Measurements from ENCODE around the gene TRIM58. TPM values are rescaled to one million over a fixed set of nuclear protein-coding genes. Genes with fewer than 3 reads are reported as not detected.

TRIM58 gene
- 0.61 TPM in 2 replicates for total RNA-seq

GRCh38 chr1:247857069-247857984 is at the start of gene TRIM58:
Gene TRIM58, plus strand, starts transcription at chr1:247857187. Its CDS starts 60 bp downstream, at chr1:247857247.
- intact Hi-C loops (cut with micrococcal nuclease), result loop anchor here (1.0 to 2.0 kb wide), 2 partner anchors 79 to 176 kb away; no protein-coding TSS in a partner anchor

DNA sequence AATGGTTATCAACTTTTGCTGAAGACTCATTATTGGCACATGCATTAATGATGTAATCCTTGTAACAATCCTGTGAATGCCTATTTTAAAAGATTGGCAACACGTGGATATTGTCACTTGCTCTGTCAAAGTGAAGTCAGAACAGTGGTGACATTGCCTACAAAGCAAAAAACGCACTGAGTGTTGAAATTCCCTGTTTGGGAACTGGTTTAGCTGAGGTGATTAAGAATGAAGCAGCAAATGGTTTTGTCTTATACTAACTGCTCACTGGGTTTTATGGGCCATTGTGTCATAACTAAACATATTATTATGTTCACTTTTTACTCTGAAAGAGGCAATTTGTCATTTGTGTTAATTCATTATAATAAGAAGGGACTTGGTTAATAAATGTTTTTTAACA is 44.4 kb upstream of the TRIM58 start:
- intact Hi-C loops (cut with micrococcal nuclease), result no loop called here

GRCh38 chr1:247822060-247822459 is 34.9 kb upstream of the TRIM58 start:
- intact Hi-C loops (cut with micrococcal nuclease), result no loop called here

DNA sequence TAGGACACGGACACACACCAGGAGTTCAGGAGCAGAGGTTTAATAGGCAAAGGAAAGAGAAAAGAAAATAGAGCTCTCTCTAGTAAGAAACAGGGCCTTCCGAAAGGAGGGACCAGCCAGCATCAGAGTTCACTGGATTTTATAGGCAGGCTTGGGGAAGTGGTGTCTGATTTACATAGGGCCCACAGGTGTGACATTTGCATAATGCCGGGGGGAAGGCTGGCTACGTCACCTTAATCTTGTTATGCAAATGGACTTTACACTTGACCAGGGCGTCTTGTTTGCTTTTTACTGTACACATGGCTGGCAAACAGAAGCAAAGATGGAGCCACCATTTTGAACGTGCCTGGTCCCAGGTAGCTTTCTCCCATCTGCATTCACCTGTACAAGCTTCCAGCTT is 33.0 kb upstream of the TRIM58 start, which contains the start of gene OR14A16:
OR14A16 (minus strand) TSS at position 97 of the 400 bp plus-strand sequence. CDS start 8,390 bp downstream, outside the sequence.
- intact Hi-C loops (cut with micrococcal nuclease), result no loop called here

GRCh38 chr1:247825362-247825761 is 31.6 kb upstream of the TRIM58 start:
- intact Hi-C loops (cut with micrococcal nuclease), result no loop called here

- intact Hi-C loops (cut with micrococcal nuclease), result no loop called here
Measured at GRCh38 chr1:247829656-247830055, 27.3 kb upstream of the TRIM58 start.

GRCh38 chr1:247833601-247834000 is 23.4 kb upstream of the TRIM58 start:
- intact Hi-C loops (cut with micrococcal nuclease), result no loop called here

GRCh38 chr1:247840818-247841217 is 16.2 kb upstream of the TRIM58 start:
- intact Hi-C loops (cut with micrococcal nuclease), result no loop called here

GRCh38 chr1:247841796-247842195 is 15.2 kb upstream of the TRIM58 start, which contains the start of gene OR11L1:
Gene OR11L1, minus strand, starts transcription at chr1:247841896. Its CDS starts 0 bp downstream, at chr1:247841896.
- intact Hi-C loops (cut with micrococcal nuclease), result no loop called here

DNA sequence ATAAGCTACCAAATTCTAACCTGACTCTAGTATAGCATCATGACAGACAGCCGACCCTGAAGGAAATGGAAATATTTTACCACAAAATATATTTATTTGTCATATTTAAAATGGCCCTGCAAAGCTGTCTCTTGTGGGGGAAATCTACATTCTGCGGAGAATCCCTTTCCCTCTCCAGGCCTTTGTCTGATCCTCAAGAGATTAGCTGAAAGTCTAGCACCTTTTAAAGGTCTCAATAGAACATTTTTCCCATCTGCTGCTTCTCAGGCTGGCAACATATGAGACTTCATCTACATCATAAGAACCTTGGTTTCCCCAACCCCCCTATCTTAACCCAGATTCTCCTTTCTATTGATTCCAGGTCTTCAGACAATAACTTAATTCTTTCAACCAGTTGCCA is 13.6 kb upstream of the TRIM58 start:
- intact Hi-C loops (cut with micrococcal nuclease), result no loop called here

GRCh38 chr1:247845011-247845692 is 11.8 kb upstream of the TRIM58 start:
- intact Hi-C loops (cut with micrococcal nuclease), result no loop called here

DNA sequence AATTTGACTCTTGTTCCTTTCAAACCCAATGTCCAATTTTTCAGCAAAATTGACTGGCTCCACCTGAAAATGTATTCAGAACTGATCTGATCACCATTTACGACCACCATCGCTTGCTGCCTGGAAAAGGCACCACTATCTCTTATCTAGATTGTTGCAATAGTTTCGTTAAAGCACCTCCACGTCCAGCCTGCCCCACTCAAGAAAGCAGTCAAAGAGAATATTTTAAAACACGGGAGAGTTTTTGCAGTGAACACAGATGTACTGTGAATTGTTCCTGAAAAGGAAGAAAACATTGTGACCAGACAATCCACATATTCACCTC is 11.3 kb upstream of the TRIM58 start:
- intact Hi-C loops (cut with micrococcal nuclease), result no loop called here

DNA sequence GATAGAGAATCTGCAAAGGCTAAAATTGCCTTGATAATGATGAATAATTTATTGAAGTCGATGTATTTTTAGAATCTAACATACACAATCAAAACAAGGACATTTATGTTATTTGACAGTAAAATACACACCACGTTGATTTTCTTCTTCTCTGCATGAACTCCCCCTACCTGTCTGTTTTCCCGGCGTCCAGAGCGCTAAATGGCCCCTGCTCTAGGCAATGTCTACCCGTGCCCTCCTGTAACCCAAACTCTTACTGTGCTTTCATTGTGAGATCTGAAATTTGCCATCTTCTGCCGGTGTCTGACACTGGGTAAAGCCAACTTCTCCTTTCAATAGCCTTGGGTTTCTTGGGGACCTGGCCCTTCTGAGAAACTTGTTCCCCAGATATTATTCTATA is 8.6 kb upstream of the TRIM58 start:
- intact Hi-C loops (cut with micrococcal nuclease), result no loop called here

DNA sequence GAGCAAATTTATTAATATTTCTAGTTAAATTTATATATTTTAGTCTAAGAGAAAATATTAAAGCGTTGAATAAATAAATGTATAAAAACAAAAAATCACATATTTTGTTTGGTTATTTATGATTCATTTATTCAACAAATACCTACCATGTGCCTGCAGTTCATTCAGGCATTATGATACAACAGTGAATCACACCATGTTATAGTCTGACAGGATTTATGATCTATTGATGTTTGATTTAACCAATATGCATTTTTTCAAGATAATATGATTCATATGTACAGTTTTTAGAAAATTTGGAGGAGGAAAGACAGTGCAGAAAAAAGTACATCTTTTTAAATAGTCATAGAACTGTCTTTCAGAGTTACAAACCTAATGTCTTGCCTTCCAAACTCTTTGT is 7.4 kb upstream of the TRIM58 start:
- intact Hi-C loops (cut with micrococcal nuclease), result no loop called here

DNA sequence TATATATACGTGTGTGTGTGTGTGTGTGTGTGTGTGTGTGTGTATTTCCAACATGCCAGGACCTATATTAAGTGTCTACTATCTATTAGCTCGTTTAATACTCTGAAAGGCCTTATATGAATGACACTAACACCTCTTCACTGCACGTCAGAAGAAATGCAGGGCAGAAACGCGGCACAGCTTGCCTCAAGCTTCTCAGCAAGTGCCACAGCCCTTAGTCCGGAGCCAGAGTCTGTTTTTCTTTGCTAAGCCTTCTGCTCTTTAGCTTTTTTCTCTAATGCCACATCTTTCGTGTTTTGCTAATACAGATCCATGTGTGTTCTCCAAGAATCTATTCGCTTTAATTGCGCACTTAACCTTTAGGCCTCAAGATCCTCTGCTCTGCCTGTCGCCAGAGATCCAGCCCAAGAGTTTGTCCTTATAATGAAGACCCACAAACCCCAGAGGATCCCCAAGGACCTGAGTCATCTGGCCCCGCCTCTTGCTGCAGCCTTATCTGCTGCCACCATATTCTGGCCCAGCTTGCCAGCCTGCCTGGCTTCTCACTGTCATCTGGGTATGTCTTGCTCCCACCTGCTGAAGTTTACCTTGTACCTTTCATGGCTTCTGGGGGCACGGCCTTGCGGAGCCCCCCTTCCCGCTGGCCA is 2.0 kb upstream of the TRIM58 start:
- intact Hi-C loops (cut with micrococcal nuclease), result no loop called here

DNA sequence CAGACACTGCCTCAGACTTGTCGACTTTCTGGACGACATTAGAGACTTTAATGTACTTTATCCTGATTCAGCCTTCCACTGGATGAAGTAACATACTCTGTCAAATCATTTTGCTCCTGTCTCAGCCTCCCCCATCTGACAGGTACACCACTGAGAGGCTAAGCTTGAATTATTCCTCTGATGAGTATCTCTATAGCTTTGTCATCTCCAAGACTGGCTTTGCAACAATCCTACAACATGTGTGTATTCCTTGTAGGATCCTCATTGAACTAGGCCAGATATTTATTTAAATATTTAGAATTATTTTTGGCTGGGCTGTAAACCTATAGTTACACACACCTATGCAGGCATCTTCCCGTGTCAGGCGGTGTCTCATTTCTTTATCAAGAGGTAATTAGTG is 1.1 kb upstream of the TRIM58 start:
- intact Hi-C loops (cut with micrococcal nuclease), result loop anchor here (2.0 kb wide), 1 partner anchor 81 kb away; no protein-coding TSS in a partner anchor

DNA sequence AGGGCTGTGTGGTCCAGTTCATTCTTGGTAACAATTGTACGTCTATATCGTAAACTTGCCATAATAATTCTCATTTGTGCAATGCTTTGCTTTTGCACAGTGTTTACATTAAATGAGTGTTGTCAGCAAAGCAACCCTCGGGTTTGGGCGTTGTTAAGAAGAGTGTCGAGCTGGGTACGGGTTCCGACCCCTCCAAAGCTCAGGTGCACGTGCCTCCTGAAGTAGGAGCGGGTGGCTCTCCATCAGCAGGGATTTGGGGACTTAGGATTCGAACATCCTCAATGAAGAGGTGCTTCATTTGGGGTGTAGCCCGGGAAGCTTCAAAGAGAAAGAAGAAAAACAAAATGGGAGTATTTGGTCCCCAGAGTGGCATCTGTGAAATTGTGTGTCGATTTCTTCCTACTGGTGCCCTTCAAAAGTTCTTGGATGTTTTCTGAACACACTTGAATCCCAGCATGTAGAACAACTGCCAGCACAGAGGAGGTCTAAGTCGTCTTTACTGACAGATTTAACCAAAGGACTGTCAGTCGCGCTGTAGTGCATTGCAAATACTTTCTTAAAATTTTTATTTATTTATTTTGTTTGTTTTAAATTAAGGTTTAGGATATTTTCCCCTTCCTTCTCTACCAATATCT is 1.1 kb downstream of the TRIM58 start:
- intact Hi-C loops (cut with micrococcal nuclease), result loop anchor here (1.0 to 2.0 kb wide), 3 partner anchors 49 to 177 kb away; no protein-coding TSS in a partner anchor

- intact Hi-C loops (cut with micrococcal nuclease), result no loop called here
Measured at GRCh38 chr1:247862756-247863155, 5.8 kb downstream of the TRIM58 start.

DNA sequence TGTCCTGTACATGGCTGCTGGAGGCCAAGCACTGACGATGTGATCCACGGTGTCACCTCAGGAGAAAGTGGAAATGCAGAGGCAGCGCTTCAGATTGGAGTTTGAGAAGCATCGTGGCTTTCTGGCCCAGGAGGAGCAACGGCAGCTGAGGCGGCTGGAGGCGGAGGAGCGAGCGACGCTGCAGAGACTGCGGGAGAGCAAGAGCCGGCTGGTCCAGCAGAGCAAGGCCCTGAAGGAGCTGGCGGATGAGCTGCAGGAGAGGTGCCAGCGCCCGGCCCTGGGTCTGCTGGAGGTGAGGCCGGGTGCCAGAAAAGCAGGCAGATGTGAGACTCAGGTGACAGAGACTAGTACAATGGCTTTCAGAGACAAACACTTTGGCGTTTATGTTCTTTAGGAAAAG is 7.7 kb downstream of the TRIM58 start:
- intact Hi-C loops (cut with micrococcal nuclease), result no loop called here

GRCh38 chr1:247865416-247865815 is 8.4 kb downstream of the TRIM58 start:
- intact Hi-C loops (cut with micrococcal nuclease), result no loop called here

GRCh38 chr1:247883346-247883745 is 26.4 kb downstream of the TRIM58 start:
- intact Hi-C loops (cut with micrococcal nuclease), result no loop called here

All from T-helper 1 cell treated with Interleukin-12 subunit alpha and Interleukin-12 subunit beta and Interleukin-4 antibody, amounts not matched to agents 30 ng/mL and 1 ng/mL, for 36 hours (primary cell).